HUDEP-2 (cell line): ENCODE data around the gene ITPR2.
"Not testable (repeated sequence)": the region's sequence is repeated elsewhere in the genome, so short reads cannot be mapped to it uniquely, and the experiment has no call there.

Experiments
- DNase-seq, 76 experiments: peaks; one replicate each; lab custom pipeline; 2025; ENCODE audit not compliant: unreplicated experiment in 76 of 76; lab: John Stamatoyannopoulos, UW

ITPR2 gene

GRCh38 chr12:26767116-26767515 lies 65.9 kb downstream of the ITPR2 start:
- no peak for DNase-seq

- DNase-seq: no peak
Observed at GRCh38 chr12:26762186-26762585, 70.8 kb downstream of the ITPR2 start.

- DNase-seq: no peak
Observed at GRCh38 chr12:26761775-26762174, 71.2 kb downstream of the ITPR2 start.

- DNase-seq: no peak
Observed at GRCh38 chr12:26760657-26761293, 72.2 kb downstream of the ITPR2 start.

- not testable (repeated sequence) for DNase-seq
Observed at GRCh38 chr12:26755362-26755761, 77.6 kb downstream of the ITPR2 start.

- DNase-seq: peak in 7 of 76 experiments; percentile 10 to 36 (median 22)
Observed at GRCh38 chr12:26754148-26754547, 78.8 kb downstream of the ITPR2 start.

GRCh38 chr12:26751179-26751578 lies 81.8 kb downstream of the ITPR2 start:
- no peak for DNase-seq

- peak in 17 of 76 experiments; percentile 1 to 33 (median 8) for DNase-seq
Observed at GRCh38 chr12:26750531-26751175, 82.3 kb downstream of the ITPR2 start.

GRCh38 chr12:26749781-26750180 lies 83.2 kb downstream of the ITPR2 start:
- no peak for DNase-seq

GRCh38 chr12:26748741-26749431 lies 84.1 kb downstream of the ITPR2 start:
- DNase-seq: no peak

- no peak for DNase-seq
Observed at GRCh38 chr12:26748412-26748740, 84.6 kb downstream of the ITPR2 start.

- peak in 7 of 76 experiments; percentile 4 to 51 (median 10) for DNase-seq
Observed at GRCh38 chr12:26746121-26746714, 86.8 kb downstream of the ITPR2 start.

GRCh38 chr12:26744697-26745440 lies 88.1 kb downstream of the ITPR2 start:
- DNase-seq: no peak

- no peak for DNase-seq
Observed at GRCh38 chr12:26744042-26744626, 88.9 kb downstream of the ITPR2 start.

- DNase-seq: no peak
Observed at GRCh38 chr12:26741584-26742227, 91.3 kb downstream of the ITPR2 start.

- DNase-seq: no peak
Observed at GRCh38 chr12:26740991-26741390, 92.0 kb downstream of the ITPR2 start.

- DNase-seq: no peak
Observed at GRCh38 chr12:26740348-26740747, 92.6 kb downstream of the ITPR2 start.

GRCh38 chr12:26737487-26738030 lies 95.4 kb downstream of the ITPR2 start:
- no peak for DNase-seq

- DNase-seq: no peak
Observed at GRCh38 chr12:26736563-26737486, 96.2 kb downstream of the ITPR2 start.
